Measurements from ENCODE around the gene SOAT2. TPM values are rescaled to one million over a fixed set of nuclear protein-coding genes. Genes with fewer than 3 reads are reported as not detected.

The SOAT2 gene
- total RNA-seq, 4 donors from 2014 or later: 0.82 TPM; not detected in 3

- Histone ChIP-seq H3K4me1 (peaks cover 0 to 11% of the 10 kb centered on the region in 2 donors), H3K27me3 (no peaks in the 10 kb centered on the region), H3K36me3 (no peaks in the 10 kb centered on the region), H3K27ac (peak overlapping the region; percentile 94 to 95), H3K9me3 (no peaks in the 10 kb centered on the region), H3K4me3 (peak overlapping the region; percentile 60 to 80)
- intact Hi-C loops (cut with DNase I; ENCODE audit: low total_unique reads): loop anchor here (2.0 kb wide), 1 partner anchor 32 kb away; no protein-coding TSS in a partner anchor
- peak; percentile 95 to 96 for DNase-seq
- TF ChIP-seq CTCF (IDR thresholded peaks at IDR 0.05): peak; percentile 94 to 100 (median 96)
- peak in 1 of 2 donors; percentile 24 for TF ChIP-seq POLR2A (IDR thresholded peaks at IDR 0.05)
Observed at GRCh38 chr12:53099071-53099882, 4.0 kb upstream of the SOAT2 start.

- Histone ChIP-seq H3K27ac (no peak overlapping the region), H3K4me3 (no peak overlapping the region)
Observed at GRCh38 chr12:53100466-53101151, 2.7 kb upstream of the SOAT2 start.

GRCh38 chr12:53101266-53101665 lies 2.0 kb upstream of the SOAT2 start:
- H3K4me1 ChIP-seq: peaks cover 0 to 11% of the 10 kb centered on the region in 2 donors
- intact Hi-C loops (cut with DNase I; ENCODE audit: low total_unique reads): no loop called here
- no peaks in the 10 kb centered on the region for H3K9me3 ChIP-seq
- H3K27me3 ChIP-seq: no peaks in the 10 kb centered on the region
- no peak overlapping the region for H3K4me3 ChIP-seq
- no peak for DNase-seq
- H3K27ac ChIP-seq: no peak overlapping the region
- TF ChIP-seq POLR2A (IDR thresholded peaks at IDR 0.05) (no peak), CTCF (IDR thresholded peaks at IDR 0.05) (no peak)
- no peaks in the 10 kb centered on the region for H3K36me3 ChIP-seq

More at GRCh38 chr12:53100466-53101151, 2.7 kb upstream of the SOAT2 start:
- H3K9me3 ChIP-seq: no peaks in the 10 kb centered on the region
- H3K27me3 ChIP-seq: no peaks in the 10 kb centered on the region
- intact Hi-C loops (cut with DNase I; ENCODE audit: low total_unique reads): no loop called here
- no peaks in the 10 kb centered on the region for H3K36me3 ChIP-seq
- TF ChIP-seq CTCF (IDR thresholded peaks at IDR 0.05) (no peak), POLR2A (IDR thresholded peaks at IDR 0.05) (no peak)
- no peak for DNase-seq
- peaks cover 0 to 11% of the 10 kb centered on the region in 2 donors for H3K4me1 ChIP-seq

- Histone ChIP-seq H3K4me1 (peaks cover 0 to 8% of the 10 kb centered on the region in 2 donors), H3K4me3 (no peak overlapping the region), H3K9me3 (no peaks in the 10 kb centered on the region), H3K27ac (no peak overlapping the region), H3K36me3 (no peaks in the 10 kb centered on the region), H3K27me3 (no peaks in the 10 kb centered on the region)
- DNase-seq: no peak
- intact Hi-C loops (cut with DNase I; ENCODE audit: low total_unique reads): no loop called here
- TF ChIP-seq POLR2A (IDR thresholded peaks at IDR 0.05) (no peak), CTCF (IDR thresholded peaks at IDR 0.05) (no peak)
Observed at GRCh38 chr12:53101931-53102781, 1.1 kb upstream of the SOAT2 start.

Data from uterus (tissue), 4 donors.